BJ (cell line): ENCODE data around the gene SFR1. TPM values are rescaled to one million over a fixed set of nuclear protein-coding genes. Genes with fewer than 3 reads are reported as not detected.
A peak's percentile ranks its signal among the peaks of the same experiment; 100 is the strongest.

Experiments
- CTCF ChIA-PET: fragments of 350-600 bp; formaldehyde crosslinking; extraction: SDS; loops from one replicate; lab custom pipeline; 2021; ENCODE audit warnings: antibody characterized with exemption, inconsistent platforms; lab: Yijun Ruan, JAX
- POLR2A ChIA-PET: fragments of 300-600 bp; sonication (Branson Sonifier 250); formaldehyde crosslinking; extraction: SDS; loops from one replicate; lab custom pipeline; 2021; ENCODE audit warnings: antibody characterized with exemption; lab: Charles Lee
- DNase-seq: peaks from one replicate; pipeline ENCODE4 v3.0.0-alpha.2; 2011; ENCODE audit warnings: low read depth
- H3K27me3 ChIP-seq: 2 replicates; pipeline ENCODE4 v1.6.0; 2011; ENCODE audit warnings: low read length; ENCODE audit not compliant: control insufficient read depth, insufficient read depth
- H3K36me3 ChIP-seq: 2 replicates; pipeline ENCODE4 v1.5.1; 2011; ENCODE audit warnings: low read length; ENCODE audit not compliant: control insufficient read depth, insufficient read depth
- H3K4me3 ChIP-seq: 2 replicates; pipeline ENCODE4 v1.5.1; 2011; ENCODE audit warnings: low read depth, mild to moderate bottlenecking, control low read depth, low read length
- polyA plus RNA-seq: library from polyadenylated mRNA; depleted of rRNA; stranded (reverse); fragments of >200 nt; gene quantifications from 2 replicates; pipeline ENCODE4 v1.2.3, GENCODE V29; 2011
- TF ChIP-seq, protein P1 (sequence below): IDR thresholded peaks from 2 replicates; pipeline ENCODE4 v1.5.1; 2011; ENCODE audit warnings: low read depth, mild to moderate bottlenecking, control low read depth, inconsistent platforms, low read length, moderate library complexity; ENCODE audit not compliant: insufficient read depth

The SFR1 gene
- polyA plus RNA-seq, 1 experiment = 1.5 TPM

DNA sequence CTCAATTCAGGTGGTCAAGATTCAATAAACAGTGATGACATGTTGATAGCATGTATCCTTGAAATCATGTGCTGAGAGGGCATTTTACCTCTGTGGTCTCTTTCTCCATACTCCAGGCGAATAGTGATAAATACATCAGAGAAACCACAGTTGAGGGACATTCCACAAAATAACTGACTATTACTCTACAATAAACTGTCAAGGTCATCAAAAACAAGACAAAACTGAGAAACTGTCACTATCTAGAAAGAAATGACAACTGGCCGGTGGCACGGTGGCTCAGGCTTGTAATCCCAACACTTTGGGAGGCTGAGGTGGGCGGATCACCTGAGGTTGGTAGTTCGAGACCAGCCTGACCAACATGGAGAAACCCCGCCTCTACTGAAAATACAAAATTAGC, 16.2 kb downstream of the SFR1 start:
- ChIA-PET POLR2A (no interaction called here), CTCF (interaction anchor here (1.2 kb wide), 1 partner anchor 13 kb away, joined by 3 read pairs; no protein-coding TSS in a partner anchor)
- DNase-seq = no peak

GRCh38 chr10:104139221-104139620, 17.2 kb downstream of the SFR1 start:
- CTCF ChIA-PET = interaction anchor here (0.5 to 1.3 kb wide), 2 partner anchors 12 to 94 kb away, joined by 3 to 6 read pairs; no protein-coding TSS in a partner anchor
- H3K27me3 ChIP-seq = peaks cover 2% of the 10 kb centered on the region; the same call in 1 of the 2 replicates
- H3K4me3 ChIP-seq = no peak overlapping the region
- no peak for DNase-seq
- POLR2A ChIA-PET = no interaction called here
- TF ChIP-seq, protein P1, sequence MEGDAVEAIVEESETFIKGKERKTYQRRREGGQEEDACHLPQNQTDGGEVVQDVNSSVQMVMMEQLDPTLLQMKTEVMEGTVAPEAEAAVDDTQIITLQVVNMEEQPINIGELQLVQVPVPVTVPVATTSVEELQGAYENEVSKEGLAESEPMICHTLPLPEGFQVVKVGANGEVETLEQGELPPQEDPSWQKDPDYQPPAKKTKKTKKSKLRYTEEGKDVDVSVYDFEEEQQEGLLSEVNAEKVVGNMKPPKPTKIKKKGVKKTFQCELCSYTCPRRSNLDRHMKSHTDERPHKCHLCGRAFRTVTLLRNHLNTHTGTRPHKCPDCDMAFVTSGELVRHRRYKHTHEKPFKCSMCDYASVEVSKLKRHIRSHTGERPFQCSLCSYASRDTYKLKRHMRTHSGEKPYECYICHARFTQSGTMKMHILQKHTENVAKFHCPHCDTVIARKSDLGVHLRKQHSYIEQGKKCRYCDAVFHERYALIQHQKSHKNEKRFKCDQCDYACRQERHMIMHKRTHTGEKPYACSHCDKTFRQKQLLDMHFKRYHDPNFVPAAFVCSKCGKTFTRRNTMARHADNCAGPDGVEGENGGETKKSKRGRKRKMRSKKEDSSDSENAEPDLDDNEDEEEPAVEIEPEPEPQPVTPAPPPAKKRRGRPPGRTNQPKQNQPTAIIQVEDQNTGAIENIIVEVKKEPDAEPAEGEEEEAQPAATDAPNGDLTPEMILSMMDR = peak; percentile 48
- no peaks in the 10 kb centered on the region for H3K36me3 ChIP-seq

More for the DNA sequence above, 16.2 kb downstream of the SFR1 start:
- Histone ChIP-seq H3K36me3 (no peaks in the 10 kb centered on the region), H3K27me3 (peaks cover 2% of the 10 kb centered on the region; the same call in 1 of the 2 replicates), H3K4me3 (no peak overlapping the region)
- TF ChIP-seq, protein P1 = no peak

DNA sequence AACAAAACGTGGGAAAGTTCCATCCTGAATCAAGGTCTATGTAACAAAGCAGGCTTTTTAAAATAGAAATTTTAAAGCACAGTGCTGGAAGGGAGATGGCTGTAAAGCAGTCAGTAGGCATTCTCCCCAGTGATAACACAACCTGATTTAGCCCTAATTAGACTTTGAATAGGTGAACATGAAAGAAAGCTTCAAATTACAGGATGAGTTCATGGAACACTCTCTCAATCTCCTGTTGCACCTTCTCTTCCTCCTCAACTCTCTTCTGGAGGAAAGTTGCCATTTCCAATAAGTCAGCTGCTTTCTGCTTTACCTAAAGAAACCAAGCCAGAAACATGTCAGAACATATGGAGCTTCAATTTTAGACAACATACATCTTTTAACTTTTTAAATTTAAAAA, 20.1 kb downstream of the SFR1 start:
- POLR2A ChIA-PET = no interaction called here
- H3K27me3 ChIP-seq = peaks cover 4% of the 10 kb centered on the region
- no peak overlapping the region for H3K4me3 ChIP-seq
- TF ChIP-seq, protein P1 = no peak
- DNase-seq = no peak
- CTCF ChIA-PET = no interaction called here
- no peaks in the 10 kb centered on the region for H3K36me3 ChIP-seq

GRCh38 chr10:104143829-104144228, 21.9 kb downstream of the SFR1 start:
- no peak for DNase-seq
- Histone ChIP-seq H3K36me3 (no peaks in the 10 kb centered on the region), H3K4me3 (no peak overlapping the region), H3K27me3 (peaks cover 8% of the 10 kb centered on the region)
- ChIA-PET CTCF (no interaction called here), POLR2A (no interaction called here)
- TF ChIP-seq, protein P1 = no peak

DNA sequence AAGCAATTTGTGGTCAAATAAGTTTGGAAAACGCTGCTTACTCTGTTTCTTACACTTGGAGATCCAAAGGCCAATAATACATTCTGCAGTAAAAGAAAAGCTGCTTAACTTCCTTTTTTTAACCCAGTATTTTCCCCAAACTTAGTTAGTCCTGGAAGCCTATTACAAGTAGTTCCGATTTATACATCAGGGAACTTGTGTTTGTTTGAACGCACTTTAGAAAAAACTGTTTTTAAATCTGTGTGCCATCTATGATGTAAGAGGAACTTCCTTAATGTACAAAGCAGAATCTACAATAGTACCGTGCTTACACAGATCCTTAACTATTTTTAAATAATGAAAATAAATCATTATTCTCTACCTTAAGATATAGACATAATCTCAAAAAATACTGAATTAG, 23.0 kb downstream of the SFR1 start:
- DNase-seq = no peak
- Histone ChIP-seq H3K4me3 (no peak overlapping the region), H3K27me3 (peaks cover 8% of the 10 kb centered on the region), H3K36me3 (no peaks in the 10 kb centered on the region)
- ChIA-PET CTCF (no interaction called here), POLR2A (no interaction called here)
- TF ChIP-seq, protein P1 = no peak
